Middle frontal gyrus (tissue), 1 donor: ENCODE results near the gene GADD45B.
"Not testable (repeated sequence)": the region's sequence is repeated elsewhere in the genome, so short reads cannot be mapped to it uniquely, and the experiment has no call there.

ENCODE experiments used
- DNase-seq: peaks from one replicate; pipeline ENCODE4 v3.0.0-alpha.2; 2015; ENCODE audit warnings: low spot score; ENCODE audit errors: extremely low spot score

GADD45B gene

GRCh38 chr19:2487842-2488241 is 11.9 kb downstream of the GADD45B start:
- no peak for DNase-seq

- DNase-seq: no peak
Measured at GRCh38 chr19:2488405-2488941, 12.5 kb downstream of the GADD45B start.

- no peak for DNase-seq
Measured at GRCh38 chr19:2488942-2489731, 13.2 kb downstream of the GADD45B start.

GRCh38 chr19:2490659-2491058 is 14.7 kb downstream of the GADD45B start:
- no peak for DNase-seq

GRCh38 chr19:2491130-2491801 is 15.3 kb downstream of the GADD45B start:
- DNase-seq: no peak

GRCh38 chr19:2492870-2493269 is 16.9 kb downstream of the GADD45B start:
- no peak for DNase-seq

- not testable (repeated sequence) for DNase-seq
Measured at GRCh38 chr19:2493448-2493847, 17.5 kb downstream of the GADD45B start.

- no peak for DNase-seq
Measured at GRCh38 chr19:2494084-2494446, 18.1 kb downstream of the GADD45B start.

GRCh38 chr19:2494447-2495129 is 18.7 kb downstream of the GADD45B start:
- DNase-seq: peak; percentile 50

- DNase-seq: no peak
Measured at GRCh38 chr19:2495130-2495641, 19.3 kb downstream of the GADD45B start.

- no peak for DNase-seq
Measured at GRCh38 chr19:2495651-2496316, 19.9 kb downstream of the GADD45B start.

GRCh38 chr19:2497186-2497585 is 21.3 kb downstream of the GADD45B start:
- DNase-seq: no peak

- no peak for DNase-seq
Measured at GRCh38 chr19:2500156-2500555, 24.2 kb downstream of the GADD45B start.

- no peak for DNase-seq
Measured at GRCh38 chr19:2500841-2501261, 24.9 kb downstream of the GADD45B start.

GRCh38 chr19:2503521-2504109 is 27.7 kb downstream of the GADD45B start:
- DNase-seq: no peak

GRCh38 chr19:2506656-2507055 is 30.7 kb downstream of the GADD45B start:
- DNase-seq: not testable (repeated sequence)

GRCh38 chr19:2507109-2507508 is 31.2 kb downstream of the GADD45B start:
- DNase-seq: no peak

- no peak for DNase-seq
Measured at GRCh38 chr19:2509096-2509495, 33.2 kb downstream of the GADD45B start.

GRCh38 chr19:2511570-2511969 is 35.6 kb downstream of the GADD45B start:
- DNase-seq: no peak

GRCh38 chr19:2511991-2512390 is 36.1 kb downstream of the GADD45B start:
- no peak for DNase-seq
